Measurements from ENCODE around the gene GYG2.
A peak's percentile ranks its signal among the peaks of the same experiment; 100 is the strongest.
"Not testable (repeated sequence)": the region's sequence is repeated elsewhere in the genome, so short reads cannot be mapped to it uniquely, and the experiment has no call there.

Gene GYG2

DNA sequence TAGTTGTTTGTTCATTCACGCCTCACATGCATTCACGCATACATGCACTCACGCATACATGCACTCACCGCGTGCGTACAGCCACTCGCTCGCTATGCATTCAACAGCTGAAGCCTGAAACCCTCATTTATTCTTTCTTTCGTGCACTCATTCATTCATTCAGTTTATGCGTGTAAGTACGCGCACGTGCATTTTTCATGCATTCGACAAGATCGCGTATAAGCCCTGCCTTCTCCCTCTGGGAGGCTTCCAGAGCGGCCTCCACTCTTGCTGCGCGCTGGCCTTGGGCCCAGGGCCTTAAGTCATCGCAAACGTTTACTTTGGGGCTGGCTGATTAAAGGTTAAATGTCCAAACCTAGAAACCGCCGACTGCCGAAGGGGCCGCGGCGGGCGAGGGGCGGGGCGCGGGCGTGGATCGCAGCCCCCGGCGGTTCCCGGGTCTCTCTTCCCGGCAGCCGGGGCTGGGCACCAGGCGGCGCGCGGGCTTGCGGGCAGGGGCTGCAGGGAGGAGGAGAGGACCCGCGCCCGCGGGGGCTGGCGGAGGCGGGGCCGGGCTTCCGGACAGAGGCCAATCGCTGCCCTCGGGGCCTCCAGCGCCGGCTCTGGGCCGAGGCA lies at the start of gene GYG2:
Gene GYG2, plus strand, starts transcription at position 587 of the 615 bp plus-strand sequence. CDS start 1,259 bp downstream, outside the sequence.
- DNase-seq (ENCODE audit: low read depth, low spot score), result peak; percentile 58

DNA sequence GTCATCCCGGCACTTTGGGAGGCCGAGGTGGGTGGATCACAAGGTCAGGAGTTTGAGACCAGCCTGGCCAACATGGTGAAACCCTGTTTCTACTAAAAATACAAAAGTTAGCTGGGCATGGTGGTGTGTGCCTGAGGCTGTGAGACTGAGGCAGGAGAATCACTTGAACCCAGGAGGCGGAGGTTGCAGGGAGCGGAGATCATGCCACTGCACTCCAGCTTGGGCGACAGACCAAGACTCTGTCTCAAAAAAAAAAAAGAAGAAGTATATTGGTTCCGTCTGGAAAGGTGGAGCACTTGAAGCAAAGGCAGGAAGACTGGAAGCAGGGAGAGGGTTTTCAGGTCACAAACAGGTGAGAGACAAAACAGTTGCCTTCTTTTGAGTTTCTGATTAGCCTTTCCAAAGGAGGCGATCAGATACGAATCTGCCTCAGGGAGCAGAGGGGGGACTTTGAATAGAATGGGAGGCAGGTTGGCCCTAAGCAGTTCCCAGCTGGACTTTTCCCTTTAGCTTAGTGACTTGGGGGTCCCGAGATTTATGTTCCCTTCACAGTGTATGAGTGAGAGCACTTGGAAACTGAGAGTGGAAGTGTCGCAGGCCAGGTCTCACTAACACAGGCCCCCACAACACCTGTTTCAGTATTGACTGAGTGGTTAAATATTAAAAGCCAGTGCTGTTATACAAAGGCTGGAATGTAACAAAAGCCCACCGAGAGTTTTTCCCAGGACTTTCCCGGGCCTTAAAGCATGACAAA lies 48.1 kb upstream of the GYG2 start:
- DNase-seq (ENCODE audit: low read depth, low spot score), result not testable (repeated sequence)

DNA sequence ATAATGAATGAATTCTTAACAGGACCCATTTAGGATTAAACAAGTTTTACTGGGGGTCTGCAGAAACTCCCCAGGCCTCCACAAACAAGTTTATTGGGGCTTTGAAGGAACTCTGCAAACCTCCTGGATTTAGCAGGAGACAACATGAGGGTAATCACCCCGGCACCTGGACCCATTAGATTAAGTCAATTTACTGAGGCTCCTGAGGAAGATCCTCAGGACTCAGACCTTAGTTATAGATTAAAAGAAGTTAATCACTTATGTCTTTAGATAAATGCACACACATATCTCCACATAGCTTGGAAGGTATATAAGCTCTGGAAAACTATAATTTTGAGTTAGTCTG lies 47.5 kb upstream of the GYG2 start:
- no peak for DNase-seq (ENCODE audit: low read depth, low spot score)

DNA sequence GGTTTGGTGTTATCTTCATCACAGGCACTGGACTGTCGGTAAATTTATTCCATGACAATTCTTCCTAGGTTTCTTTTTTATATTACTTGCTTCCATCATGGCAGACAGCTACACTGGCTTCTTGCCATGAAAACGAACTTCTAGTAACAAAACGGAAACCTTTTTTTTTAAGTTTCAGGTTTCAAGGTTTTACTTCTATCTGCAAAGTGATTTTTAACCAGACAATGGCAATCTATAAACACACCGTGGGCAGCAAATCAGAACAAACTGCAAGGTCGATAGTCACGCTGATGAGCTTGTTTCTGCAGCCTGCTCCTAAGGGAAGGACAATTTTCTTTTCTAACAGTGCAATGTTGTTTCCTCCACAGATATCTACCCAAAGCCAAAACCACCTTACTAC lies 47.0 kb upstream of the GYG2 start:
- DNase-seq (ENCODE audit: low read depth, low spot score), result no peak

DNA sequence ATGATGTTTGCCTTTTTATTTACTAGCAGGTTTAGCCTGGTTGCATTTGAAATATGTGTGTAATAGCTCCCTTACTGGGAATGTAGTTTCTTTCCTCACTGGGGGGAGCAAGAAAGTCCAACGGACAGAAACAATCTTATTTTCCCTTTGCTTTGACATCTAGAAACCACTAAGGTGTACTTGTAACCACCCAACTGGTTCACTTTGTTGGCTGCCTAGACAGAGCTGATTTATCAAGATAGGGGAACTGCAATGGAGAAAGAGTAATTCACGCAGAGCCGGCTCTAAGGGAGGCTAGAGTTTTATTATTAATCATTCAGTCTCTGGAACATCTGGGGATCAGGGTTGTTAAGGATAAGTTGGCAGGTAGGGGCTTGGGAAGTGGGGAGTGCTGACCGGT lies 46.6 kb upstream of the GYG2 start:
- no peak for DNase-seq (ENCODE audit: low read depth, low spot score)

DNA sequence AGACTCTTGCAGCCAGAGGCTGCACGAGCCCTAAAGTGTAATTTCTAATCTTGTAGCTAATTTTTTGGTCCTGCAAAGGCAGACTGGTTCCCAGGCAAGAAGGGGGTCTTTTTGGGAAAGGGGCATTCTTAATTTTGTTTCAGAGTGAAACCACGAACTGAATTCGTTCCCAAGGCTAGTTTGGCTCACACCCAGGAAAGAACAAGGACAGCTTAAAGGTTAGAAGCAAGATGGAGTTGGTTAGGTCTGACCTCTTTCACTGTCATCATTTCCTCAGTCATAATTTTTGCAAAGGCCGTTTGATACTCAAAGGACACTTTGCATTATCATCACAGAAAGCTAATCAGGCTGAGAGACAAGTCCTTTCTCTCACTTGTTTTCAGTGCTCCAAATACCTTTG lies 46.0 kb upstream of the GYG2 start:
- no peak for DNase-seq (ENCODE audit: low read depth, low spot score)

DNA sequence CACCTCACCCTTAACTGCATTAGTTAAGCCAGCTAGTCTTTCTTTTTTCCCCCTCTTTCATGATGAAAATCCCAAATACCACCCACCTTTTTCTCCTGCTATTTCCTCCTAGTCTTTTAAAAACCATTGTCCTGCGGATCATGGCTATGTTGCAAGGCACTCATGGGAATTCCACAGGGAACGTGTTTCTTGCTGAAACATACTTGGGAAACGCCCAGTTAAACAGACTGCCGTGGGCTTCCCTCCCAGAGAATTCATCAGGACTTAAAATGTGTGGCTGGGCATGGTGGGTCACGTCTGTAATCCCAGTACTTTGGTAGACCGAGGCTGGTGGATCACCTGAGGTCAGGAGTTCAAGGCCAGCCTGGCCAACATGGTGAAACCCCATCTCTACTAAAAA lies 44.7 kb upstream of the GYG2 start:
- no peak for DNase-seq (ENCODE audit: low read depth, low spot score)

DNA sequence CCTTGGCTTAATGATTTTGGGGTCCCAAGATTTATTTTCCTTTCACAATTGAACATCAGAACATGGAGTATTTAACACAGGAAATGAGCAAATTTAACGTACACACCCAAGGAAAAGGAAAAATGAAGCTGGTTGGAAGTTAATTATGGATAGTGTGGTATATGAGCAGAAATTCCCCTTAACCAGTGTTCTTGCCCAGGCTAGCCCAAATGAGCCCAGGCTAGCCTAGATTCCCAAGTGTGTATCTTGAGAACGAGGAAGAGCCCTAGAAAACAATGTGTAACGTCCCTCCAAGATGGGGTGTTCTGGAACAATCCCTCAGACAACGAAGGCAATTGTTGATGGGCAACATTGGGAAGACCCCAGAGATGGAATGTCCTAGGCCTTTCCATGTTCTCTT lies 43.2 kb upstream of the GYG2 start:
- no peak for DNase-seq (ENCODE audit: low read depth, low spot score)

DNA sequence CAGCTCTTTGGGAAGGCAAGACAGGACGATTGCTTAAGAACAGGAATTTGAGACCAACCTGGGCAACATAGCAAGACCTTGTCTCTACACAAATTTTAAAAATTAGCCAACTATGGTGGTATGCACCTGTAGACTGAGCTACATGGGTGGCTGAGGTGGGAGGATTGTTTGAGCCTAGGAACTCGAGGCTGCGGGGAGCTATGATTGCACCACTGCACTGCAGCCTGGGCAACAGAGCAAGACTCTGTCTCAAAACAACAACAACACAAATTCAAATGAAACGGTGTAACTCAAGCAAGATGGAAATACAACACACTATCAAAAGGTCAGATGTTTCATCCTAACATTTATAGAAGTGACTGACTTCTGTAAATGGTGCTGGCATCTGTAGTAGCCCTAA lies 39.8 kb upstream of the GYG2 start:
- DNase-seq (ENCODE audit: low read depth, low spot score), result no peak

DNA sequence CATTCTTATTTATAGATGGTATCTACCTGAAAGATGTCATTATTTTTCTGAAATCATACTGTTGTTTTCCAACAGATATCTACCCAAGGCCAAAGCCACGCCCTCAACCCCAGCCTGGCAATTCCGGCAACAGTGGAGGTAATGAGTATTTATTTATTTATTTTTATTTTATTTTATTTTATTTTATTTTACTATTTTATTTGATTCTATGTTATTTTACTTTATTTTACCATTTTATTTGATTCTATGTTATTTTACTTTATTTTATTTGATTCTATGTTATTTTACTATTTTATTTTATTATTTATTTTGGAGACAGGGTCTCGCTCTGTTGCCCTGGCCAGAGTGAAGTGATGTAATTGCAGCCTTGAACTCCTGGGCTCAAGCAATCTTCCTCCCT lies 39.2 kb upstream of the GYG2 start:
- DNase-seq (ENCODE audit: low read depth, low spot score), result no peak

DNA sequence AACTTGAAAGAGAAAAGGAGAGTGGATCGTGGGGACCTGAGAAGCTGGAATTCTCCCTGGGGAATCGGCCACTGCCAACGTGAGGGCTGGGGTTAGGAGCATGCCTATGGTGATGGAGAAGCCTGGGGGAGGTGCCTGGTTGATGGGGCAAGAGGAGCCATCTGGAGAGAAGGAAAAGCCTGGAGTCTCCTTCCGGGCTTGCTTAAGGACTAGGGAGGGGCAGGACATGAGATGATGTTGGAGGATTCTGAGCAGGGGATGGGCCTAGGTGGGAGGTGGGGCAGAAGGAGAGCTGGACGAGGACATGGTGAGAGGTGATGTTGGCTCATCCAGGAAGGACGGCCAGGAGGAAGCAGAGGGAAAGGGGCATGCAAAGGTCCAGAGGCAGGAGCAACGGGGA lies 35.0 kb upstream of the GYG2 start:
- DNase-seq (ENCODE audit: low read depth, low spot score), result no peak

DNA sequence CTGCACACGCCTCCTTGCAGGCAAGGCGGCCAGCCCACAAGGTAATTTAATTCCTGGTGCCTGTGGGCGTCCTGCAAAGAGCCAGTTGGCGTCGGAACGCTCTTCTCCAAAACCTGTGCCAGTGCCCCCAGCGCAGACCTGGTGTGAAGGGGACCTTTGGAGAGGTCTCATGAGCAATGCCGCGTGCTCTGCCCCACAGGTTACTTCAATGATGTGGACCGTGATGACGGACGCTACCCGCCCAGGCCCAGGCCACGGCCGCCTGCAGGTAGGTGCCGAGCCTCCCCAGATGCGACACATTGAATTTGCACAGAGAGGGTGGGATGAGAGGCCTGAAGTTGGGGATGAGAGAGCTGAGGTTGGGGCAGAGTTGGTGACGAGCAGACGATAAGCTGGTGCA lies 34.4 kb upstream of the GYG2 start:
- DNase-seq (ENCODE audit: low read depth, low spot score), result no peak

DNA sequence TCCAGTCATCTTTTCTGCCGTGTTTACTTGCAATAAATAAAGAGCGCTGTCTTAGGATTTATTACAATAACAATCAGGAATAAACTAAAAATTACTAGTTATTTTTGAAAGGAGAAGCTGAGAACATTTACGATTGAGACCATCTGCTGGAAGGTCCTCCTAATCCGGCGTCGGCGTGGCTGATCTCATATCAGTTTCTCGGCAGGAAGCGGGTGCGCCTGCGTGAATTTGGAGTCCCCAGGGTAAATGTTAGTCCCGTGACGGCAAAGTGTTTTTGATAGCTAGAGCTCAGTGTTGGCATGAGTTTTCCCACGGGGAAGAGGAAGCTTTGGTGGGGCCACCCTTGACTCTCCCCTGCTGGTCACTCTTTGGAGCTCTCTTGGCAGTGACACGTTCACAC lies 31.9 kb upstream of the GYG2 start:
- not testable (repeated sequence) for DNase-seq (ENCODE audit: low read depth, low spot score)

DNA sequence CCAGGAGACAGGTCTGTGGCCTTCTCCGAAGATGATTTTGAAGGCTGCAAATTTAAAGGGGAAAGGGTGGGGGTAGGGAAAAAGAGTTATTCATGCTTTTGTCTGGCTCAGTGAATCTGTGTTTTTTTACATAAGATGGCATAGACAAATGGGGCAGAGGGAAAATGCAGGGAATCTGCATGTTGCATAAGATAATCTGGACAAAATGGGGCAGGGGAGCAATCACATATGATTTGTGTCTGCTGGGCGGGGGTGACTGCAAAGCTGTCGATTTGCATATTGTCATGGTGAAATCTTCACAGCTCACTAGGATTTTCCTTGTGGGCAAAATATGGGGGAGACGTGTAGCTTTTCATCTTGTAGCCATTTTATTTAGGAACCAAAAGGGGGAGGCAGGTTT lies 29.4 kb upstream of the GYG2 start:
- DNase-seq (ENCODE audit: low read depth, low spot score), result no peak

DNA sequence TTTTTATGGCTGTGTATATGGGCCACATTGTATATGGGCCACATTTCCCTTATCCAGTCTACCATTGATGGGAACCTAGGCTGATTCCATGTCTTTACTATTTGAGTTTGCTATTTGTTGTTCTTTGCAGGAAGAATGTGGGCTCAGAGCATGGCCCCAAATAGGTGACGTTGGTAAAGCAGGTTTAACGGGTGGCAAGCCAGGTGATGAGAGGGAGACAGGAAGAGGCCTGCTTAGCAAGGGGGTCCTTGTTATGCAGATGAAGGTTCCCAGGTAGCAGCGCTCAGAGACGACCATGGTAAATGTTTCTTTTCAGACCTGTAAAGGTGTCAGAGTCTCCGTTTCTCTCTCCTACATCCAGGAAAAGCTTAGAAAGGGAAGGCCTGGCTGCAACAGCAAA lies 28.8 kb upstream of the GYG2 start:
- not testable (repeated sequence) for DNase-seq (ENCODE audit: low read depth, low spot score)

DNA sequence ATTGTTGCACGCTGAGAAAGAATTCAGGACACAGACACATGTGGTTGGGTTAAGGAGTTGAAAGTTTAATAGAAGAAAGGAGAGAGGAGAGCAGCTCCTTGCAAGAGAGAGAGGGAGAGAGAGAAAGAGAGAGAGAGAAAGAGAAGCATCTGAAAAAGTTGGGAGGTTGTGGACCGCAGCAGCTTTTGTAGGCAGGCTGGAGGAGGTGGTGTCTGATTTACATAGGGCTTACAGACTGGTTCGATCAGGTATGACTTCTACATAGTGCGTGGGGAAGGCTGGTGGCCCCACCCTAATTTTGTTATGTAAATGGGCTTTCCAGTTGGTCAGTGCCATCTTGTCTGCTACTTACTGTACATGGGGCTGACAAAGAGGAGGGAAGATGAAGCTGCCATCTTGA lies 27.5 kb upstream of the GYG2 start:
- DNase-seq (ENCODE audit: low read depth, low spot score), result no peak

DNA sequence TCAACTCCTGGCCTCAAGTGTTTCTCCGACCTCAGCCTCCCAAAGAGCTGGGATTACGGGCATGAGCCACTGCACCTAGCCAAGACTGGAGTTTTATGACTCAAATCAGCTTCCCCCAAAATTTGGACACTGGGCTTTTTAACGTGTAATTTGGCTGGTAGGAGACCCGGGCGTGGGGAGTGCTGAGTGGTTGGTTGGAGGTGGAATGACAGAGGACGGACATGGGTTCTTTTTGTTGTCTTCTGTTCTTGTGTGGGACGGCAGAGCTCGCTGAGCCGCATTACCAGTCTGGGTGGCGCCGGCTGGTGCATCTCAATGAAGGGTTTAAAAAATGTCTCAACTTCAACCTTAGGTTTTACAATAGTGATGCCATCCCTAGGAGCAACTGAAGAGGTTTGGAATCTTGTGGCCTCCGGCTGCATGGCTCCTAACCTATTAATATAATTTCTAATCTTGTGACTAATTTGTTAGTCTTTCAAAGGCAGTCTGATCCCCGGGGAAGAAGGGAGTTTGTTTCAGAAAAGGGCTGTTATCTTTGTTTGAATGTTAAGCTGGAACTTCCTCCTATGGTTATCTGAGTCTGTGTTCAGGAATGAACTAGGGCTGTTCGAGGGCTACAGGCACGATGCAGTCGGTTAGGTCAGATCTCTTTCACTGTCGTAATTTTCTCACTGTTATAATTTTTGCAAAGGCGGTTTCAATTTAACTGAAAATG lies 26.2 kb upstream of the GYG2 start:
- DNase-seq (ENCODE audit: low read depth, low spot score), result not testable (repeated sequence)

DNA sequence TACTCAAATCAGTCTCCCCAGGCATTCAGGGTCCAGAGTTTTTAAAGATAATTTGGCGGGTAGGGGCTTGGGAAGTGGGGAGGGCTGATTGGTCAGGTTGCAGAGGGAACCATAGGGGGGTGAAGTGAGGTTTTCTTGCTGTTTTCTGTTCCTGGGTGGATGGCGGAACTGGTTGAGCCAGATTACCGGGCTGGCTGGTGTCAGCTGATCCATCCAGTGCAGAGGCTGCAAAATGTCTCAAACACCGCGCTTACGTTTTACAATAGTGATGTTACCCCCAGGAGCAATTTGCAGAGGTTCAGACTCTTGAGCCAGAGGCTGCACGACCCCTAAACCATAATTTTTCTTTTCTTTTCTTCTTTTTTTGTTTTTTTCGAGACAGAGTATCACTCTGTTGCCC lies 25.2 kb upstream of the GYG2 start:
- DNase-seq (ENCODE audit: low read depth, low spot score), result not testable (repeated sequence)

DNA sequence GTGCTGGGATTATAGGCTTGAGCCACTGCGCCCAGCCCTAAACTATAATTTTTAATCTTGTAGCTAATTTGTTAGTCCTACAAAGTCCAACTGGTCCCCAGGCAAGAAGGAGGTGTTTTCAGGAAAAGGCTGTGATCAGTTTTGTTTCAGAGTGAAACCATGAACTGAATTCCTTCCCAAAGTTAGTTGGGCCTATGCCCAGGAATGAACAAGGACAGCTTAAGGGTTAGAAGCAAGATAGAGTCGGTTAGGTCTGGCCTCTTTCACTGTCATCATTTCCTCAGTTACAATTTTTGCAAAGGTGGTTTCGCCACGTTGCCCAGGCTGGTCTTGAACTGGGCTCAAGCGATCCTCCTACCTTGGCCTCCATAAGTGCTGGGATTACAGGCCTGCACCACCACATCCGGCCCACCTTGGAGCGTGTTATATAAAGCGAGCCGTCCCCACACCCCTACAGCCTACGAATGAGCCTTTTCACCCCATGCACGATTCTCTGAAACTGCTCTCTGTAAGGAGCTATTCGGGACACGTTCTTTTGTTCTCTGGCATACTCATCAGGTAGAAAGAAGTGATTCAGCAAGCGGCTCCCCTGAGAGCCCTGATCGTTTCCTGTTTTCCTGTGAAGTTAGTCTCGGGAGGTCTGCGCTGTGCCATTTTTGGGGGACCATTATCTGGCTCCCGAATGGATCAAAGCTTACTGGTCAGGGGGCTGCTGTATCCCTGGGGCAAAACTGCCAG lies 24.5 kb upstream of the GYG2 start:
- DNase-seq (ENCODE audit: low read depth, low spot score), result peak; percentile 9

DNA sequence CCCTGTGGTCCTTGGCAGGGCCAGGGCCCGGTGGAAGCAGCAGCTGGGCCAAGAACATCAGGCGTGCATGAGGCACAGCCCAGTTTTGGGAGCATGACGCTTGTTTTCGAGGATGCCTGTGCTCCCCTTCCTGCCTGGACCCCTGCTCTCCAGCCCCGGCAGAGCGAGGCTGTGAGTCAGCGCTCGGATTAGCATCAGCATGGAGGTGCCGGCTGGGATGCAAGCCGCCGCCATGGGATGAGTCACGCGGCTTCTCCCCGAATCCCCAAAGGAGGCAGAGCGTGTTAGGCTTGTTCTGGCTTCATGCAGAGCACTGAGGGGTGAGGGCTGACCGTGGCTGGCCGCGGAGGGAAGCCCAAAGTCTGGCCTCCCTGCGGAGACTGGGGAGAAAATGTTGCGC lies 23.9 kb upstream of the GYG2 start:
- peak; percentile 56 for DNase-seq (ENCODE audit: low read depth, low spot score)

DNA sequence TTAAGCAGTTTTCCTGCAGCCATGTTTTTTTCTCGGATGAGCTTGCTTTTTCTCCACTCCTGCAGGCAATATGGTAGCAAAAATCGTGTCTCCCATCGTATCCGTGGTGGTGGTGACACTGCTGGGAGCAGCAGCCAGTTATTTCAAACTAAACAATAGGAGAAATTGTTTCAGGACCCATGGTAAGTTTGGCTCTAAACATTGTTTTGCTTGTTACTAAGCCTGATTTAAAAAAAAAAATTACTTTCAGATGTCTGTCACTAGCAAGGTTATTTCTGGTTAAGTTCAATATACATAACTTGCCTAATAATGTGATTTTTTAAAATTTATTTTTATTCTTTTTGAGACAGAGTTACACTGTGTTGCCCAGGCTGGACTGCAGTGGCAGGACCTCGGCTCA lies 17.5 kb upstream of the GYG2 start:
- DNase-seq (ENCODE audit: low read depth, low spot score), result no peak

DNA sequence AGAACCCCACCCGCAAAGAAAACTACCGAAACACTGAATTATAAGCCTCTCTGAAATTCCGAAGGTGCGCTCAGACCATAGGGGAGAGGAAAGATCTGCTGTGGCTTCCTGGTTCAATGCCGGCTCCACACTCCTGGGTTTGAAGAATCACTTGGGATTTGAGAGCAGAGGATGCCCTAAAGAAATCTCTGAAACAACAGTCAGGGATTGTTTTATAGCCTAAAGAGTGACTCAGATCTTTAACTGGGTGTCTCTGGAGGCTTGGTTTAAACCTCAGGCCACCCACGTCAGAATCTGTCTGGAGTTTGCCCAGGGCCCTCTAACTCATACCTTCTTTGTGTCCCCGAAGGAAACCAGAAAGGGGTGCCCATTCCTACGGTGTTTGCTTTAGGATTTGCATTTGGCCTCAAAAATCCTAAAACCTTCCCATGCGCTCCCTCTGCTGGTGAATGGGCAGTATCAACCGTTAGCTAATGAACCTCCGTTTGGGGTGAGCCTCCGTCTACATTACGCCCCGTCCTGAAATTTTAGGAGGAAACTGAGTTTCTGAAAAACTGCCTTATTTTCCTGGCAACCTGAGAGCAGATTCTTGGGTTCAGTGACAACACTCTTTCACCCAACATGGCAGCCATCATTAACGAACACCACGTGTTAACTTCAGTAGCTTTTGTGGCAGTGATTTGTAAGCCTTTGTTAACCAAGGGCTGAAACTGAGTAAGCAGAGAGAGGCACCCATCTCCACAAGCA lies 16.4 kb upstream of the GYG2 start:
- peak; percentile 57 for DNase-seq (ENCODE audit: low read depth, low spot score)
